ENCODE results near the gene TRPM3. TPM values are rescaled to one million over a fixed set of nuclear protein-coding genes. Genes with fewer than 3 reads are reported as not detected.

TRPM3 gene
- total RNA-seq, 1 donor from 2014 or later, result 0.15 TPM

DNA sequence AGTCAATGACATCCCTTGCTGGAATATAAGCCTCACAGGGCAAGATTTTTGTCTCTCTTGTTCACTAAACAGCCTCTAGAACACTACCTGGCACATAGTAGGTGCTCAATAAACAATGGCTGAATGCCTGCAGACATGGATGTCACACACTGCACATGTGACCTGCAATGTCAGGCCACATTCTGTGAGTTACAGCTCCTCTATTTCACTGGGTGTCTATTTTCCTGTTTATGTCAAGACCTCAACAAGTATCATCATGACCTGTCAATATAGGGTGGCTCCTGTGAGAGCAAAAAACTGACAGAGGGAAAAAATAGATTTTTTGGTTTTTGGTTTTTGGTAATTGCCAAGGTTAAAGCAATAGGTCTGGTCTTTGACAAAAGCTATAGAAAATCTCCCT, 562.3 kb downstream of the TRPM3 start:
- intact Hi-C loops (cut with DNase I), result no loop called here
- DNase-seq, result no peak
- Histone ChIP-seq H3K4me3 (no peak overlapping the region), H3K27me3 (ENCODE audit: low read depth) (no peaks in the 10 kb centered on the region), H3K27ac (no peak overlapping the region), H3K4me1 (peaks cover 28% of the 10 kb centered on the region), H3K9me3 (no peaks in the 10 kb centered on the region), H3K36me3 (no peaks in the 10 kb centered on the region)
- no peak for ATAC-seq
- no peak for TF ChIP-seq CTCF (IDR thresholded peaks at IDR 0.05)

DNA sequence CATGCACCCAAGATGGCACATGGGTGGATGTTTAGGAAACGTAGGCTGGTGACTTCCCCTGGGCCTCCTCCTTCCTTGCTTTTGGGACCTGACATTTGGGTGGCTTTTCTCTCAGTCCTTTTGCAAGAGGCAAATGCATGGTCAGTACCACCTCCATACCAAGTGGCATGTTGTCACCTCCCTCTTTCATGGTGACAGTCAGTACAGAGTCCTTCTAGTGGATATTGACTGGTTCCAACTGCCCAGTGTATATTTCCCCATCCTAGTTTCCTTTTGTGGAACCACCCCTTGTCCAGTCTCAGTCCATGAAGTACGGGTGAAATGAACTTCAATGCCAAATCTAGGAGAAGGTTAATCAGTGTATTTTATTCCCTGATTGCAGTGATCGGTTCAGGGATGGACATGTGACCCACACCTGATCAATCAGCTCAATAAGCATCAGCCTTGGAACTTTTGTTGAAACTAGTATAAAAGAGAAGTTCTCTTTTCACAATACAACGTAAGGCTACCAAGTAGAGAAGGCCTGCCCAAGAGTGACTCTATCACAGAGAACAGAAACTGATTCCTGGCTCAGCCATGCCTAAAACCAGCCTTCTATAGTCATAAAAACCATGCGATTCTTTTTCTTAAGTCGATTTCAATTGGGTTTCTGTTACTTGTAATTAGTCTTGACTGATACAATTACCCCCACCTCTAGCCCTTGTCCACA, 563.6 kb downstream of the TRPM3 start:
- peaks cover 23% of the 10 kb centered on the region for H3K4me1 ChIP-seq
- no peaks in the 10 kb centered on the region for H3K27me3 ChIP-seq (ENCODE audit: low read depth)
- DNase-seq (no peak), ATAC-seq (peak in 1 of 2 donors; percentile 43)
- no peaks in the 10 kb centered on the region for H3K9me3 ChIP-seq
- no peak overlapping the region for H3K4me3 ChIP-seq
- no peaks in the 10 kb centered on the region for H3K36me3 ChIP-seq
- intact Hi-C loops (cut with DNase I), result no loop called here
- TF ChIP-seq CTCF (IDR thresholded peaks at IDR 0.05), result no peak
- peak overlapping the region; percentile 43 for H3K27ac ChIP-seq

DNA sequence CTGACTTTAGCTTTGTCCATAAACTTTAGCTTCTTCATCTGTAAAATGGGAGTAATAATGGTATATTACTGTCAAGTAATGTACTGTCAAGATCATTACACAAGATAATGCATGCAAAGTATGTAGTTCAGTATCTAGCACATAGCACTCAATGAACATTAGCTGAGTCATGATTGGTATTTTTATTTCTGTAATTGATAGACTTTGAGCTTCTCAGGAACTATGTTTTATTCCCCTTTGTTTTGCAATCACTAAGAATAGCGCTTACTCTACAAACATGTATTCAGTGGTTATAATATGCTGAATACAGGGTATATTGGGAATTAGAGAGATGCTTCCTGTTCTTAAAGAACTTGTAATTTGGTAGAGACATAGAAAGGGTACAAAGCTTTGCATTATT, 564.6 kb downstream of the TRPM3 start:
- Histone ChIP-seq H3K9me3 (no peaks in the 10 kb centered on the region), H3K27ac (no peak overlapping the region), H3K4me1 (peaks cover 23% of the 10 kb centered on the region), H3K4me3 (no peak overlapping the region), H3K36me3 (no peaks in the 10 kb centered on the region), H3K27me3 (ENCODE audit: low read depth) (no peaks in the 10 kb centered on the region)
- ATAC-seq (no peak), DNase-seq (no peak)
- no peak for TF ChIP-seq CTCF (IDR thresholded peaks at IDR 0.05)
- intact Hi-C loops (cut with DNase I), result no loop called here

- peaks cover 31% of the 10 kb centered on the region for H3K4me1 ChIP-seq
- H3K36me3 ChIP-seq, result no peaks in the 10 kb centered on the region
- H3K9me3 ChIP-seq, result no peaks in the 10 kb centered on the region
- DNase-seq (no peak), ATAC-seq (no peak)
- H3K27ac ChIP-seq, result peak overlapping the region; percentile 63
- intact Hi-C loops (cut with DNase I), result no loop called here
- no peak for TF ChIP-seq CTCF (IDR thresholded peaks at IDR 0.05)
- no peaks in the 10 kb centered on the region for H3K27me3 ChIP-seq (ENCODE audit: low read depth)
- H3K4me3 ChIP-seq, result no peak overlapping the region
These were observed 566.5 kb downstream of the TRPM3 start for GRCh38 chr9:70554881-70555280.

GRCh38 chr9:70553707-70554673, 567.4 kb downstream of the TRPM3 start:
- H3K4me1 ChIP-seq, result peaks cover 31% of the 10 kb centered on the region
- H3K36me3 ChIP-seq, result no peaks in the 10 kb centered on the region
- no peak for TF ChIP-seq CTCF (IDR thresholded peaks at IDR 0.05)
- no peak overlapping the region for H3K4me3 ChIP-seq
- H3K27me3 ChIP-seq (ENCODE audit: low read depth), result no peaks in the 10 kb centered on the region
- ATAC-seq, result peak; percentile 88 to 97
- peak overlapping the region; percentile 63 for H3K27ac ChIP-seq
- intact Hi-C loops (cut with DNase I), result no loop called here
- H3K9me3 ChIP-seq, result no peaks in the 10 kb centered on the region
- peak; percentile 53 for DNase-seq
